SK-N-SH treated with all-trans-retinoic acid at 6 μM for 48 hours (cell line): Measurements from ENCODE around the gene GNPTG.
A peak's percentile ranks its signal among the peaks of the same experiment; 100 is the strongest.

Experiments used
- ATAC-seq: fragments of 200-7000 bp; cut with Tn5 transposase; 3 replicates; pipeline ENCODE4 v1.9.1; 2020; ENCODE audit warnings: mild to moderate bottlenecking, moderate library complexity
- BACH2 ChIP-seq: fragments of 250-450 bp; sonication (Bioruptor Pico); IDR thresholded peaks from 2 replicates; pipeline ENCODE4 v1.9.0; 2021; ENCODE audit warnings: mild to moderate bottlenecking, borderline replicate concordance
- CSDC2 ChIP-seq: fragments of 250-450 bp; sonication (Bioruptor Pico); IDR thresholded peaks from 2 replicates; pipeline ENCODE4 v1.5.0; 2020; ENCODE audit warnings: mild to moderate bottlenecking, moderate library complexity
- ESRRG ChIP-seq: fragments of 250-450 bp; sonication (Bioruptor Pico); IDR thresholded peaks from 2 replicates; pipeline ENCODE4 v1.6.1; 2021; ENCODE audit warnings: mild to moderate bottlenecking
- GLIS3 ChIP-seq: fragments of 250-450 bp; sonication (Bioruptor Pico); IDR thresholded peaks from 2 replicates; pipeline ENCODE4 v1.5.0; 2020; ENCODE audit warnings: mild to moderate bottlenecking, moderate library complexity
- ISL1 ChIP-seq: fragments of 250-450 bp; sonication (Bioruptor Pico); IDR thresholded peaks from 2 replicates; pipeline ENCODE4 v2.1.2; 2022; ENCODE audit warnings: mild to moderate bottlenecking, moderate library complexity
- OSR1 ChIP-seq: fragments of 250-450 bp; sonication (Bioruptor Pico); IDR thresholded peaks from 2 replicates; pipeline ENCODE4 v1.8.0; 2022; ENCODE audit warnings: moderate library complexity, mild to moderate bottlenecking, inconsistent platforms
- POU6F1 ChIP-seq: fragments of 250-450 bp; sonication (Bioruptor Pico); IDR thresholded peaks from 2 replicates; pipeline ENCODE4 v1.8.0; 2021; ENCODE audit warnings: low read depth, mild to moderate bottlenecking, moderate library complexity, borderline replicate concordance
- PPARA ChIP-seq: fragments of 250-450 bp; sonication (Bioruptor Pico); IDR thresholded peaks from 2 replicates; pipeline ENCODE4 v1.5.0; 2020; ENCODE audit warnings: mild to moderate bottlenecking, borderline replicate concordance
- RARB ChIP-seq: fragments of 250-450 bp; sonication (Bioruptor Pico); IDR thresholded peaks from 2 replicates; pipeline ENCODE4 v1.8.0; 2021; ENCODE audit warnings: mild to moderate bottlenecking, moderate library complexity
- SNAI2 ChIP-seq: fragments of 250-450 bp; sonication (Bioruptor Pico); IDR thresholded peaks from 2 replicates; pipeline ENCODE4 v1.5.0; 2020; ENCODE audit warnings: mild to moderate bottlenecking, moderate library complexity
- TOX ChIP-seq: fragments of 250-450 bp; sonication (Bioruptor Pico); IDR thresholded peaks from 2 replicates; pipeline ENCODE4 v1.8.0; 2021; ENCODE audit warnings: mild to moderate bottlenecking, moderate library complexity, borderline replicate concordance
- TSHZ2 ChIP-seq: fragments of 250-450 bp; sonication (Bioruptor Pico); IDR thresholded peaks from 2 replicates; pipeline ENCODE4 v1.5.0; 2020; ENCODE audit warnings: mild to moderate bottlenecking, moderate library complexity
- ZC3H10 ChIP-seq: fragments of 250-450 bp; sonication (Bioruptor Pico); IDR thresholded peaks from 2 replicates; pipeline ENCODE4 v1.5.1; 2021; ENCODE audit warnings: mild to moderate bottlenecking, moderate library complexity
- ZFP3 ChIP-seq: fragments of 250-450 bp; sonication (Bioruptor Pico); IDR thresholded peaks from 2 replicates; pipeline ENCODE4 v1.5.0; 2020; ENCODE audit warnings: mild to moderate bottlenecking, moderate library complexity
- ZFP30 ChIP-seq: fragments of 450-650 bp; formaldehyde crosslinking; IDR thresholded peaks from 2 replicates; pipeline ENCODE4 v1.5.0; 2022; ENCODE audit warnings: mild to moderate bottlenecking, moderate library complexity
- ZNF70 ChIP-seq: fragments of 450-650 bp; formaldehyde crosslinking; IDR thresholded peaks from 2 replicates; pipeline ENCODE4 v1.5.0; 2020; ENCODE audit warnings: mild to moderate bottlenecking, moderate library complexity
- TF ChIP-seq, protein P1 (sequence below): fragments of 250-450 bp; sonication (Bioruptor Pico); IDR thresholded peaks from 2 replicates; pipeline ENCODE4 v1.5.1; 2020; ENCODE audit warnings: low read depth, mild to moderate bottlenecking, moderate library complexity

Gene GNPTG

GRCh38 chr16:1361685-1362360, 10.1 kb downstream of the GNPTG start:
- TF ChIP-seq ISL1 (CRISPR knock-in tag) = no peak
- no peak for TF ChIP-seq ESRRG (CRISPR knock-in tag)
- TF ChIP-seq TSHZ2 (CRISPR knock-in tag) = no peak
- TF ChIP-seq OSR1 = no peak
- TF ChIP-seq BACH2 = no peak
- no peak for TF ChIP-seq ZFP30
- TF ChIP-seq, protein P1, sequence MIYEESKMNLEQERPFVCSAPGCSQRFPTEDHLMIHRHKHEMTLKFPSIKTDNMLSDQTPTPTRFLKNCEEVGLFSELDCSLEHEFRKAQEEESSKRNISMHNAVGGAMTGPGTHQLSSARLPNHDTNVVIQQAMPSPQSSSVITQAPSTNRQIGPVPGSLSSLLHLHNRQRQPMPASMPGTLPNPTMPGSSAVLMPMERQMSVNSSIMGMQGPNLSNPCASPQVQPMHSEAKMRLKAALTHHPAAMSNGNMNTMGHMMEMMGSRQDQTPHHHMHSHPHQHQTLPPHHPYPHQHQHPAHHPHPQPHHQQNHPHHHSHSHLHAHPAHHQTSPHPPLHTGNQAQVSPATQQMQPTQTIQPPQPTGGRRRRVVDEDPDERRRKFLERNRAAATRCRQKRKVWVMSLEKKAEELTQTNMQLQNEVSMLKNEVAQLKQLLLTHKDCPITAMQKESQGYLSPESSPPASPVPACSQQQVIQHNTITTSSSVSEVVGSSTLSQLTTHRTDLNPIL (CRISPR knock-in tag) = no peak
- no peak for ATAC-seq

GRCh38 chr16:1362807-1363206, 11.1 kb downstream of the GNPTG start:
- TF ChIP-seq TOX (CRISPR knock-in tag) (no peak), ISL1 (CRISPR knock-in tag) (no peak), ZC3H10 (CRISPR knock-in tag) (no peak), CSDC2 (CRISPR knock-in tag) (no peak), RARB (CRISPR knock-in tag) (no peak), ZFP30 (no peak), POU6F1 (CRISPR knock-in tag) (no peak), PPARA (CRISPR knock-in tag) (no peak), ZNF70 (CRISPR knock-in tag) (no peak)
- TF ChIP-seq, protein P1 (CRISPR knock-in tag) = no peak
- TF ChIP-seq, all 23 proteins: peak for 0
- ATAC-seq = no peak

GRCh38 chr16:1363501-1364041, 11.8 kb downstream of the GNPTG start:
- TF ChIP-seq ZFP3 (CRISPR knock-in tag) (no peak), ISL1 (CRISPR knock-in tag) (no peak), GLIS3 (CRISPR knock-in tag) (no peak), SNAI2 (CRISPR knock-in tag) (no peak)
- peak; percentile 86 for ATAC-seq

DNA sequence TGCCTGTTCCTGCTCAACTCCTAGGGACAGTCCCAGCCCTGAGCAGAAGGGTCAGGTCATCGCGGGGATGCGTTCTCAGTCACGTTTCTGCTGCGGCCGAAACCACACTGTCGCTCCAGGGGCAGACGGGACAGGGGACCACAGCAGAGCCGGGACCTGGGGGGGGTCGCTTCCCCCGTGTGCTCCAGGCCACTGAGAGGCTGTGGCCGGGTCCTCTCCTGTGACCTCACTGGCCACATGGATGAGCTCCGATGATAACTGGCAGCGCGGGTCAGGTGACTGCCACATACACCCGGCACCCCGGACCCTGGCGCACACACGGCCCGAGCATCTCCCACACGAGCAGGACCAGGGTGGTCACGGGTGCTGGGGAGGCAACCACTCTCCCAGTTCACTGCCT, 12.8 kb downstream of the GNPTG start:
- no peak for TF ChIP-seq ZC3H10 (CRISPR knock-in tag)
- no peak for TF ChIP-seq CSDC2 (CRISPR knock-in tag)
- TF ChIP-seq ZNF70 (CRISPR knock-in tag) = no peak
- TF ChIP-seq, protein P1 (CRISPR knock-in tag) = no peak
- no peak for TF ChIP-seq OSR1
- no peak for ATAC-seq
